ENCODE measurements around the gene ASCC1. TPM values are rescaled to one million over a fixed set of nuclear protein-coding genes. Genes with fewer than 3 reads are reported as not detected.
"Not testable (repeated sequence)": the region's sequence is repeated elsewhere in the genome, so short reads cannot be mapped to it uniquely, and the experiment has no call there.

The ASCC1 gene
- total RNA-seq, 1 donor from 2014 or later, result 39.0 TPM

DNA sequence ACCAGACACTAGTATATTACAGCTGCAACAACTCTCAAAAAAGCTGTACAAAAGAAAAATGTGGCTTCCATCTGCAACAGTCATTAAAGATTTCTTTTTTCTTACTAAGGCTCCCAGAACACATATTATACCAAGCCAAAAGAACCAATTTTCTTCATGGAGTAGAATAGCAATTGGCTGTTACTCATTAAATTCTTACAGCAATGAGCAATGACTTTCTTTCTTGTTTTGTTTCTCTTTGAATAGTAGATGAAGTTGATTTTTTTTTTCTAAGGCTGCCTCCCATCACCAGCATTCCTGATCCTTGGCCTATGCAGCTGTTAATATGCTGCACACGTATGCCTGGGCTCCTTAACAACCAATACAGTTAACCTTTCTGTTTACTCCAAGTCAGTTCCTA lies 91.1 kb downstream of the ASCC1 start:
- DNase-seq (ENCODE audit: low spot score), result no peak

GRCh38 chr10:72124381-72124780 lies 91.7 kb downstream of the ASCC1 start:
- no peak for DNase-seq (ENCODE audit: low spot score)

GRCh38 chr10:72123616-72124015 lies 92.5 kb downstream of the ASCC1 start:
- DNase-seq (ENCODE audit: low spot score), result no peak

DNA sequence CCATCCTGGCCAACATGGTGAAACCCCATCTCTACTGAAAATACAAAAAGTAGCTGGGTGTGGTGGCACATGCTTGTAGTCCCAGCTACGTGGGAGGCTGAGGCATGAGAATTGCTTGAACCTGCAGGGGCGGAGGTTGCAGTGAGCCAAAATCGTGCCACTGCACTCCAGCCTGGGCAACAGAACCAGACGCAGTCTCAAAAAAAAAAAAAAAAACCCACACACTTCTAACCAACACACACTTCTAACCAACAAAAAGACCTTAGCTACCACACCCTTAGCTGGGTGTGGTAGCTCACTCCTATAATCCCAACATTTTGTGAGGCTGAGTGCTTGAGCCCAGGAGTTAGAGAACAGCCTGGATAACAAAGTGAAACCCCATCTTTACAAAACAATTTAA lies 93.9 kb downstream of the ASCC1 start:
- DNase-seq (ENCODE audit: low spot score), result no peak

- DNase-seq (ENCODE audit: low spot score), result no peak
Measured at GRCh38 chr10:72121389-72121788, 94.7 kb downstream of the ASCC1 start.

GRCh38 chr10:72116372-72116771 lies 99.7 kb downstream of the ASCC1 start:
- no peak for DNase-seq (ENCODE audit: low spot score)

DNA sequence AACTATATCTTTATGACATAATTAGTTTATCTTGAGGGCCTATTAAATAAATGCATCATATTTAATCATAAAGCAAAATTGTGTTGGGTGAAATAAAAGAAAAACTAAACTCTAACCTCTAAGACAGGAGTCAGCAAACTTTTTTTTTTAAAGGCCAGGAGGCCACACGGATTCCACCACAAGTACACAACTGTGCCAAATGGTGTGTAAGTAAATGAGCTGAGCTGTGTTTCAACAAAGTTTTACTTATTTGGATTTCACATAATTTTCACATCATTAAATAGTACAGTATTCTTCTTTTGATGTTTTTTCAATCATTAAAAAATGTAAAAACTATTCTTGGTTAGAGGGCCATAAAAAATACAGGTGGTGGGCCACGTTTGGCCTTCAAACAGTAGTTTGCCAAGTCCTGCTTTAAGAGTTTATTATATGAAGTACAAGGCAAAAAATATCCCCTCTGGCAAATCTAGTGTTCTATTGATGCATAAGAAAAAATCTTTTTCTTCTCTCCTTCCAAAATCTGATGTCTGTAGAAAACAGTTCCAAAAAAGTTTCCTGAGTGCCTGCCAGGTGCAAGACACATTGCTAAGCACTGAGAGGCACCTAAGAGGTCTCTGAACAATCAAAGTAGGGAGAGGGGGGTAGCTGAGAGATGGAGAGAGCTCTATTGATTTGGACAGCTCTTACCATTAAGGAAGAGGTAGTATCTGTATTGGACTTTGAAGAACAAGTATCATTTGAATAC lies 101.2 kb downstream of the ASCC1 start:
- no peak for DNase-seq (ENCODE audit: low spot score)

DNA sequence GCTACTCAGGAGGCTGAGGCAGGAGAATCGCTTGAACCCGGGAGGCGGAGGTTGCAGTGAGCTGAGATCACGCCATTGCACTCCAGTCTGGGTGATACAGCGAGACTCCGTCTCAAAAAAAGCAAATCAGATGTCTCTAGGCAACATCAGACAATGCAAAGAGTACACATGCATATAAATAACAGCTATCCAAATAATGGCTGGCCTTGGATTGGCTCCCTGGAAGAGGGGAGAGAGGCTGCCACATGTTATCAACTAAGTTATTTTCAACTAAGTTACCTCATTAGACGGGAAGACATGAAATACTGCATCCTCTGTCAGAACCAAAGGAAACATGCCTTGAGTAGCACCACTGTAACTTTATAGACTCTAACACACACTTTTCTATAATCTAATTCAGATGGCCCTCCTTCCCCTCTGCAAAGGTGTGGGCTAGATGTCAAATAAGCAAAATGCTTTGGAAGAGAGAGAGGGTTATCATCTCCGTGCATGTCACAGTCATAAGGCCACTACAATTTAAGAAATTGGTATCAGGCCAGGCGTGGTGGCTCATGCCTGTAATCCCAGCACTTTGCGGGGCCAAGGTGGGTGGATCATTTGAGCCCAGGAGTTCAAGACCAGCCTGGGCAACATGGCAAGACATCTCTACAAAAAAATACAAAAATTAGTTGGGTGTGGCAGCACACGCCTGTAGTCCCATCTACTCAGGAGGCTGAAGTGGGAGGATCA lies 105.2 kb downstream of the ASCC1 start:
- no peak for DNase-seq (ENCODE audit: low spot score)

- DNase-seq (ENCODE audit: low spot score), result no peak
Measured at GRCh38 chr10:72109636-72110157, 106.4 kb downstream of the ASCC1 start.

GRCh38 chr10:72108830-72109635 lies 107.0 kb downstream of the ASCC1 start:
- no peak for DNase-seq (ENCODE audit: low spot score)

DNA sequence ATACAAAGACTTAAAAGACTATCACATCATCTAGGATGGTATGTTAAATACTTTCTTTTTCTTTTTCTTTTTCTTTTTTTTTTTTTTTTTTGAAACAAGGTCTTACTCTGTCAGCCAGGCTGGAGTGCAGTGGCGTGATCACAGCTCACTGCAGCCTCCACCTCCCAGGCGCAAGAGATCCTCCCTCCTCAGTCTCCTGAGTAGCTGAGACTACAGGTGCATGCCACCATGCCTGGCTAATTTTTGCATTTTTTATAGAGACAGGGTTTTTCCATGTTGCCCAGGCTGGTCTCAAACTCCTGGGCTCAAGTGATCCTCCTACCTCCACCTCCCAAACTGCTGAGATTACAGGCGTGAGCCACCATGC lies 108.1 kb downstream of the ASCC1 start:
- DNase-seq (ENCODE audit: low spot score), result not testable (repeated sequence)

DNA sequence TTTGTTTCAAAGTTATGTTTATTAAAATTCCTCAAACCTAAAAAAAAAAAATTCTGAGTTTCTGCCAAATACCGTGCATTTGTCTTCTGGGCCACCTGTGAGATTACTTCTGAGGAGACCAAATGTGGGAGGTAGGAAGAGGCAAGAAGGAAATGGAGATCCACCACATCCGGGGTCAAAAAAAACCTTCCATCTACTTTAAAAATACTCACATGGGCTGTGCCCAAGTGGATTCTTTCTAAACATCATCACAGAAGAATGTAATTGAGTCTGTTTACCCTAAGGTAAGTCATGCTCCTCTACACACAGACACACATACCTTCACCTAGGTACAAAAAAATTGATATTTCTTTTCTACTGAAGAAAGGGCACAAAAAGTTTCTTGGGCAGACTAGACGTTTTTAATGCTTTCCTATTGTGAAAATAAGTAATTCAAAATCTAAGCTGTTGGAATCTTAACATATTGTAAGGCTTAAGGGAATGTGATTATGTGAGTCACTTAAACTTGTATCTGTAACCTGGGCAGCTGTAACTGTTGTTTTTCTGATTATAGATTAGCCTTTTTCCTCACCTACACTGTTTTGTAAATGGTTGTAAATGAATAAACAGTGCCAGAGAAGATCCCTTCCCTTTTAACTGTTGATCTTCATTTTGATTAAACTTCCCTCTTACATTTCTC lies 108.6 kb downstream of the ASCC1 start:
- DNase-seq (ENCODE audit: low spot score), result peak; percentile 14

GRCh38 chr10:72106896-72107295 lies 109.2 kb downstream of the ASCC1 start:
- no peak for DNase-seq (ENCODE audit: low spot score)

- no peak for DNase-seq (ENCODE audit: low spot score)
Measured at GRCh38 chr10:72106154-72106849, 109.8 kb downstream of the ASCC1 start.

- DNase-seq (ENCODE audit: low spot score), result no peak
Measured at GRCh38 chr10:72105710-72106109, 110.4 kb downstream of the ASCC1 start.

- DNase-seq (ENCODE audit: low spot score), result no peak
Measured at GRCh38 chr10:72105098-72105475, 111.0 kb downstream of the ASCC1 start.

DNA sequence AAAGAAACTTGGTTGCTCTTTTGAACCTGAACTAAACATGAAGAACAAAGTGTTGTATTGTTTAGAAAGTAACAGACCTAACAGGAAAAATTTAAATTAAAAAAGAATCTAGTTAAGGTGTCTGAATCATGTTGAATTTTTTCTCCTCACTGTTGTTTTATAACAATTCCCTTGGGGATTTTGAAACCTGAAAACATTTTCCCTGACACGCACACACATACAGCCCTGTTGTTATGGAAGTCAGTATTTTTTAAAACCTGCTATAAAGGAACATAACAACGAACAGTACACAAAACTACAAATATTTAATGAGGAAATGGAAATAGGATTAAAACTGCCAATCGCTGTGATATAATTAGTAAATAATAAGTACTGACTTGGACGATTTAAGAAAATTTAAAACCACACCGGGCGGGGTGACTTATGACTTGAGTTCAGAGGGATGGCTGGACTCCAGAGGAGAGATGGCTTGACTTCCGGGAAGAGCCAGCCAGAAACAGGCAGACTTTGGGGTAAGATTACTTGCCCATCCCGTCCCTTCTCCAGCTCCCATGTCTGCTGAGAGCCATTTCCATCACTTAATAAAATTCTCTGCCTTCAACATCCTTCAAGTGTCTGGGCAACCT lies 111.5 kb downstream of the ASCC1 start:
- DNase-seq (ENCODE audit: low spot score), result no peak

- DNase-seq (ENCODE audit: low spot score), result no peak
Measured at GRCh38 chr10:72099600-72099921, 116.5 kb downstream of the ASCC1 start.

DNA sequence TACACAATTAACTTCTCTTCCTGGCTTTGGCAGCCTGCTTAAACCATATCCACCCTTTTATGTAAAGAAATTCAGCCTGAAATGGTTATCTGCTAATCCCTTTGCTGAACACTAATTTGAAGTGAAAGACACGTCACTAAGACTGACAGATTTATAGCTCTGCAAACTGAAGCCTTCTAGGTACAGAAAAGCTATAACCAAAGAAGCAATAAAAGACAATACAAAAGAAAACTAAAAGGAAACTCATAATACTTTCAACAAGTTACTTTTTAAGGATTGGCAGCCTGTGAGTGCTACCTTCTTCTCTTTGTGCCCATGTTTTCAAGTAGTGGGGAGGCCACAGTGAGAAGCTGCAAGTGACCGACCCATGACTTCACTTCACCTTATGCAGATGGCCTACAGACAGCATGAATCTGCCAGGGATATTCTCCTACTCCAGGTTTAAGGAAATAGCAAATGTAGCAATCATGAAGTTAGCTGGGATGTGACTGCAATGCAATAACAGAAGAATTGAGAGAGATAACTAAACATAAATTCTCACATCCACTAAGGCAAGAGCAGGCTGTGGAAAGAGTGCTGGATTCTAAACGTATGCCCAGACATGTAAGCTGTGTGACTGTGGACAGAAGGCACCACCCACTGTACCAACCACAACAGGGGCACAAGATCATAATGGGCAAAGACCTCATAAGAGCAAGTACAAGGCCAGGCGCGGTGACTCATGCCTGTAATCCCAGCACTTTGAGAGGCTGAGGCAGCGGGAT lies 117.1 kb downstream of the ASCC1 start:
- no peak for DNase-seq (ENCODE audit: low spot score)

- no peak for DNase-seq (ENCODE audit: low spot score)
Measured at GRCh38 chr10:72098301-72098835, 117.7 kb downstream of the ASCC1 start.

Measured in umbilical cord (tissue), 2 donors.